HepG2 (cell line): Measurements from ENCODE around the gene LAPTM4A. TPM values are rescaled to one million over a fixed set of nuclear protein-coding genes. Genes with fewer than 3 reads are reported as not detected.

Experiments used
- DR1 ChIP-seq: sonication (generic); formaldehyde crosslinking; IDR thresholded peaks from 2 replicates; pipeline ENCODE4 v1.8.0; 2021; ENCODE audit warnings: mild to moderate bottlenecking, missing genetic modification reagents, inconsistent platforms
- ETV5 ChIP-seq: IDR thresholded peaks from 2 replicates; pipeline ENCODE4 v1.6.1; 2018; ENCODE audit warnings: missing biosample characterization, missing genetic modification reagents, inconsistent platforms, borderline replicate concordance
- FOXO1 ChIP-seq: sonication (generic); formaldehyde crosslinking; IDR thresholded peaks from 2 replicates; pipeline ENCODE4 v1.4.0; 2020; ENCODE audit warnings: missing genetic modification reagents
- HBP1 ChIP-seq: IDR thresholded peaks from 2 replicates; pipeline ENCODE4 v1.6.1; 2016; ENCODE audit warnings: low read depth, control low read depth
- MLLT10 ChIP-seq: sonication (generic); formaldehyde crosslinking; IDR thresholded peaks from 2 replicates; pipeline ENCODE4 v1.4.0; 2020; ENCODE audit warnings: missing genetic modification reagents
- PTBP1 ChIP-seq: fragments of 200-400 bp; formaldehyde crosslinking; IDR thresholded peaks from 2 replicates; pipeline ENCODE4 v1.6.1; 2018; ENCODE audit warnings: low read length, low read depth; ENCODE audit not compliant: poor library complexity, severe bottlenecking
- RERE ChIP-seq: IDR thresholded peaks from 2 replicates; pipeline ENCODE4 v1.6.1; 2016; ENCODE audit warnings: low read depth, missing genetic modification reagents, missing compliant biosample characterization
- RXRB ChIP-seq: IDR thresholded peaks from 2 replicates; pipeline ENCODE4 v1.6.1; 2016; ENCODE audit warnings: borderline replicate concordance, missing genetic modification reagents, missing compliant biosample characterization
- SKI ChIP-seq: fragments of 450-650 bp; IDR thresholded peaks from one replicate; pipeline ENCODE4 v1.6.1; 2018; ENCODE audit warnings: mild to moderate bottlenecking; ENCODE audit not compliant: partially characterized antibody
- TBX2 ChIP-seq: sonication (generic); formaldehyde crosslinking; IDR thresholded peaks from 2 replicates; pipeline ENCODE4 v1.5.0; 2020; ENCODE audit warnings: missing genetic modification reagents, mild to moderate bottlenecking, borderline replicate concordance
- ZBTB44 ChIP-seq: sonication (generic); formaldehyde crosslinking; IDR thresholded peaks from 2 replicates; pipeline ENCODE4 v1.4.0; 2020; ENCODE audit warnings: missing genetic modification reagents
- ZHX2 ChIP-seq, 2 experiments: sonication (generic) in 1 of 2; formaldehyde crosslinking in 1 of 2; IDR thresholded peaks; 2 replicates each; pipeline versions ENCODE4 v1.6.1 to v1.9.0; 2014 to 2022; ENCODE audit warnings: antibody characterized with exemption in 1 of 2, borderline replicate concordance in 1 of 2, inconsistent platforms in 1 of 2, low read depth in 1 of 2, missing genetic modification reagents in 1 of 2
- ZNF749 ChIP-seq: sonication (generic); formaldehyde crosslinking; IDR thresholded peaks from 2 replicates; pipeline ENCODE4 v1.8.0; 2022; ENCODE audit warnings: mild to moderate bottlenecking, missing genetic modification reagents, moderate library complexity, borderline replicate concordance
- polyA plus RNA-seq, 8 experiments: library from polyadenylated mRNA; depleted of rRNA in 3 of 8; stranded (reverse) in 7 of 8; unstranded in 1 of 8; fragments of >200 nt; fragmentation: Illumina TruSeq in 4 of 8; extraction: Trizol in 4 of 8; gene quantifications; 2 replicates each; pipeline versions ENCODE4 v1.2.1 to v1.2.3, GENCODE V29; 2011 to 2016; ENCODE audit warnings: low read depth in 4 of 8, missing spikeins in 1 of 8, mixed read lengths in 1 of 8; ENCODE audit not compliant: insufficient read depth in 1 of 8
- total RNA-seq, 5 experiments: library from RNA; depleted of rRNA; stranded (reverse); fragments of >200 nt; fragmentation: Illumina TruSeq; extraction: Trizol; gene quantifications; 2 replicates each; pipeline ENCODE4 v1.2.3, GENCODE V29; 2016; ENCODE audit warnings: low read depth in 1 of 5

LAPTM4A gene
- total and polyA plus RNA-seq, 2 of the 13 experiments (the other 11 are each of a cell fraction or from before 2014, with no cell fraction given), result 116 to 558 TPM

GRCh38 chr2:20080839-20081415, 29.5 kb upstream of the LAPTM4A start (continued):
- TF ChIP-seq RERE (no peak), PTBP1 (no peak), DR1 (CRISPR knock-in tag) (no peak), RXRB (CRISPR knock-in tag) (0 out of 2 replicates have a peak, but pooled peaks have one; percentile 18), SKI (no peak), ETV5 (CRISPR knock-in tag) (0 out of 2 replicates have a peak, but pooled peaks have one; percentile 25), FOXO1 (CRISPR knock-in tag) (peak; percentile 33; the same call in 1 of the 2 replicates), HBP1 (CRISPR knock-in tag) (no peak), ZBTB44 (CRISPR knock-in tag) (no peak), MLLT10 (CRISPR knock-in tag) (no peak), ZNF749 (CRISPR knock-in tag) (no peak), TBX2 (no peak), ZHX2 (IDR thresholded peaks at IDR 0.05; ENCODE audit: low read depth) (no peak), ZHX2 (CRISPR knock-in tag; IDR thresholded peaks at IDR 0.05; ENCODE audit: borderline replicate concordance) (no peak)
